GM12865 (cell line): ENCODE measurements around the gene ADAM22.

Experiments used
- DNase-seq: peaks from one replicate; pipeline ENCODE4 v3.0.0; 2010; ENCODE audit warnings: low read depth
- H3K4me3 ChIP-seq: 2 replicates; pipeline ENCODE4 v1.5.1; 2011; ENCODE audit warnings: mild to moderate bottlenecking, low read depth, low read length, control low read depth
- CTCF ChIP-seq: IDR thresholded peaks from 2 replicates; pipeline ENCODE4 v1.5.1; 2011; ENCODE audit warnings: low read length, control low read depth, low read depth, inconsistent platforms; ENCODE audit not compliant: insufficient read depth; ENCODE audit errors: missing control alignments

The ADAM22 gene

GRCh38 chr7:88202278-88202677, 268.2 kb downstream of the ADAM22 start:
- TF ChIP-seq CTCF: no peak
- no peak for DNase-seq
- H3K4me3 ChIP-seq: no peak overlapping the region

GRCh38 chr7:88202799-88203198, 268.7 kb downstream of the ADAM22 start:
- no peak for TF ChIP-seq CTCF
- DNase-seq: peak; percentile 15
- no peak overlapping the region for H3K4me3 ChIP-seq

- no peak for TF ChIP-seq CTCF
- no peak for DNase-seq
- no peak overlapping the region for H3K4me3 ChIP-seq
Measured at GRCh38 chr7:88203401-88203800, 269.4 kb downstream of the ADAM22 start.

- no peak for DNase-seq
- no peak overlapping the region for H3K4me3 ChIP-seq
- TF ChIP-seq CTCF: no peak
Measured at GRCh38 chr7:88204525-88205110, 270.6 kb downstream of the ADAM22 start.

- DNase-seq: no peak
- no peak for TF ChIP-seq CTCF
- H3K4me3 ChIP-seq: no peak overlapping the region
Measured at GRCh38 chr7:88205179-88205578, 271.1 kb downstream of the ADAM22 start.

- H3K4me3 ChIP-seq: no peak overlapping the region
- DNase-seq: no peak
- TF ChIP-seq CTCF: no peak
Measured at GRCh38 chr7:88206254-88206653, 272.2 kb downstream of the ADAM22 start.

GRCh38 chr7:88208521-88208920, 274.5 kb downstream of the ADAM22 start:
- TF ChIP-seq CTCF: no peak
- no peak for DNase-seq
- H3K4me3 ChIP-seq: no peak overlapping the region
